ENCODE measurements around the gene HAGH. TPM values are rescaled to one million over a fixed set of nuclear protein-coding genes. Genes with fewer than 3 reads are reported as not detected.
"Not testable (repeated sequence)": the region's sequence is repeated elsewhere in the genome, so short reads cannot be mapped to it uniquely, and the experiment has no call there.

HAGH gene
- total RNA-seq, 1 donor from 2014 or later, result 63.9 TPM

- no peak for DNase-seq (ENCODE audit: low read depth)
Observed at GRCh38 chr16:1810106-1810505, 16.5 kb downstream of the HAGH start.

DNA sequence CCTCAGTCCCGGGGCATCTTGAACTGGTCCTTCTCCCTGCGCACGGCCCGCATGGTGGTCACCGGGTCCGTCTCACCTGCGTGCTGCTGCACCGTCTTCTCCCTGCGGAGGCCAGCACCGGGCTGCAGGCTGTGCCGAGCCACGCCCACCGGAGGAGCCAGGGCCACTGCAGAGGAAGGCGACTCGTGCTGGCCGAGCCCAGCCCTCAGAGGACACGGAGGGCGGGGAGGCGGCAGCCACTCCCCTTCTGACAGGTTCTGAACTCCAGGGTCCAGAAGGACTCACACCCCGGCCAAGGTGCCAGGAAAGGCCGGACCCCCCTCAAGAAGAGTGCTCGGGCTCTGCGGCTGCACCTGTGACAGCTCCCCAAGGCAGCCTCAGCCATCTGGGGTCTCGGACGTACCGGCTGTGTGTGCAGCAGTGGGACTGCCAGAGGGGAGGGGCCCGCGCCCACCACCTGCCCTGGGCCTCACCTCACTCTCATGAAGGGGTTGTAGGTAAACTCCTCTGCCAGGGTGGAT lies 17.3 kb downstream of the HAGH start:
- no peak for DNase-seq (ENCODE audit: low read depth)

- no peak for DNase-seq (ENCODE audit: low read depth)
Observed at GRCh38 chr16:1808691-1809090, 17.9 kb downstream of the HAGH start.

- no peak for DNase-seq (ENCODE audit: low read depth)
Observed at GRCh38 chr16:1807626-1808025, 19.0 kb downstream of the HAGH start.

GRCh38 chr16:1800701-1801100 lies 25.9 kb downstream of the HAGH start:
- no peak for DNase-seq (ENCODE audit: low read depth)

- not testable (repeated sequence) for DNase-seq (ENCODE audit: low read depth)
Observed at GRCh38 chr16:1799263-1799662, 27.4 kb downstream of the HAGH start.

GRCh38 chr16:1794908-1795666 lies 31.5 kb downstream of the HAGH start:
- DNase-seq (ENCODE audit: low read depth), result no peak

DNA sequence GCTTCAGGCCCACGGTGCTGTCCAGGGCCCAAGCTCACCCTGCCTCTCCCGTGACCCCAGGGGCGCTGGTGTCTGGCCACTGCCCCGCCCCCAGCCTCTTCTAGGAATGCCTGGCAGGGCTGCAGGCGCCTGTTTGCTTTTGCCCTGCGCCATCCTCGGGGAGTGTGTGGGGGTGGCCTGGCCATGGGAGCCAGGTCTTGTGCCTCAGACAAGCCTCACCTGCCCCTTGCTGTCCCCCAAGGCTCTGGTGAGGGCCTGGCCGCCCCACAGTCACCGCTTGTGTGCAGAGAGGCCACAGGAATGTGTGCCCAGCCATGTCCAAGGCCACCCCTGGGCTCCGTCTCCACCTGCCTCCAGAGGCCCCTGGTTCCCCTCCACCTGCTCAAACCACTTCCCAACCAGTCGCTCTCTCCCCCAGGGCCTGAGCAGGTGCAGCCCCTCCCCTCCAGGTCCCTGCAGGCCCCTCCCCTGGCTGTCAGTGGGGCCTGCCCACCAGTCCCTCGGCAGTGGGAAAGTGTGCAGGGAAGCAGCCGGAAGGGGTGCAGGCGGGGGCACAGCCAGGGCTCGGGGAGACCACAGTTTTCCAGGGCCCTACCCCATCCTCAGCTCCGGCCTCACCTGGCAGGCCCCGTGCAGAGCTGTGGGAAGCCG lies 32.3 kb downstream of the HAGH start:
- no peak for DNase-seq (ENCODE audit: low read depth)

GRCh38 chr16:1793578-1794220 lies 32.9 kb downstream of the HAGH start, which contains the start of gene IGFALS:
TSS of gene IGFALS (minus strand) at chr16:1793705. CDS start at chr16:1793652, 53 bp downstream.
- DNase-seq (ENCODE audit: low read depth), result no peak

DNA sequence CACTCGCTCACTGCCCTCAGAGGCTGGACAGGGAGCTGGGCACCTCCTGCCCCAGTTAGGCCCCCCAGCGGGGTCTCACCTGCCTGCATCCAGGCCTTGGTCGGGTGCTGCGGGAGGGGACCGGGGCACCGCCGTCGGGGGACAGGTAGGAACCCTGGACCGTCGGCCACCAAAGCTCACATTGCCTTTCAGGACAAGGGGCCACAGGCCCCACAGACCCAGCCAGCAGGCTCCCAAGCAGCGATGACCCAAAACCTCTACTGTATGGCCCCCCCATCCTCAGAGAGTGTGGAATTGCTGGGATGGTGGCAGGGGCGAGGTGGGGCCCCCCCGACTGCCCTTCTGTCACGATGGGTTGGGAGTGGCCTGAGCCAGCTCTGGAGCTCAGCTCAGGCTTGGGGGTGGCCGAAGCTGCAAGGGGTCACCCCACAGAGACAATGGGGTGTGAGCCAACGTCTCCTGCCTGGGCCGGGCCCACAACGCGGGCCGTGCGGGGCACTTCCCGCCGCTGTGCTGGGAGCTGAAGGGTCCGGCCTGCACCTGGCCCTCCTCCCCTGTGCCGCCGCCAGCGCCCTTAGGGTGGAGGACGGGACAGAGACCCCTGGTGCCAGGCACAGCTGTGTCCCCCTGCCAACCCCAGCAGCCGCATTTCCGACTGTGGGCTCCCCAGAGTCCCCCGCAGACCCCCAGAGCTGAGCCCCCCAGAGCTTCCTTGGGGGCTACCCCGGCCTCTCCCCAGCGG lies 33.6 kb downstream of the HAGH start:
- DNase-seq (ENCODE audit: low read depth), result no peak

GRCh38 chr16:1791943-1792812 lies 34.4 kb downstream of the HAGH start:
- DNase-seq (ENCODE audit: low read depth), result no peak

DNA sequence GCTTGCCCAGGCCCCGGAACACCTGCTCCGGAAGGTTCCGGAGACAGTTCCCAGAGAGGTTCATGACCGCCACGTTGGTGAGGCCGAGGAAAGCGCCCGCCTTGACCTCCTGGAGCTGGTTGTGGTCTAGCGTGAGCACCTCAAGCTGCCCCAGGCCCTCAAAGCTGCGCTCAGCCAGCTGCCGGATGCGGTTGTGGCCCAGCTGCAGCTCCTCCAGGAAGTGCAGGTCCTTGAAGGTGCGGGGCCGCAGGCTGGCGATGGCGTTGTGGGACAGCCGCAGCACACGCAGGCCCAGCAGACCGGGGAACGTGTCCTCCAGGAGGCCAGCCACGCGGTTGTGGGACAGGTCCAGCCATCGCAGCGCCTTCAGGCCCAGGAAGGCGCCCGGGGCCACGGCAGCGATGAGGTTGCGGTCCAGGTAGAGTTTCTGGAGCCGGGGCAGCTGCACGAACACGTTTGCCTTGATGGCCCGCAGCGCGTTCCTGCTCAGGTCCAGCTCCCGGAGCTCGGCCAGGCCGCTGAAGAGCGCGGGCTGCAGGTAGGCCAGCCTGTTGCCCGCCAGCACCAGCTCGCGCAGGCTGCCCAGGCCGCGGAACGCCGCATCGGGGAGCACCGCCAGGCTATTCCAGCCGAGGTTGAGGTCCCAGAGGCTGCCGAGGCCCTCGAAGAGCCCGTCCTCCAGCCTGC lies 35.2 kb downstream of the HAGH start:
- no peak for DNase-seq (ENCODE audit: low read depth)

DNA sequence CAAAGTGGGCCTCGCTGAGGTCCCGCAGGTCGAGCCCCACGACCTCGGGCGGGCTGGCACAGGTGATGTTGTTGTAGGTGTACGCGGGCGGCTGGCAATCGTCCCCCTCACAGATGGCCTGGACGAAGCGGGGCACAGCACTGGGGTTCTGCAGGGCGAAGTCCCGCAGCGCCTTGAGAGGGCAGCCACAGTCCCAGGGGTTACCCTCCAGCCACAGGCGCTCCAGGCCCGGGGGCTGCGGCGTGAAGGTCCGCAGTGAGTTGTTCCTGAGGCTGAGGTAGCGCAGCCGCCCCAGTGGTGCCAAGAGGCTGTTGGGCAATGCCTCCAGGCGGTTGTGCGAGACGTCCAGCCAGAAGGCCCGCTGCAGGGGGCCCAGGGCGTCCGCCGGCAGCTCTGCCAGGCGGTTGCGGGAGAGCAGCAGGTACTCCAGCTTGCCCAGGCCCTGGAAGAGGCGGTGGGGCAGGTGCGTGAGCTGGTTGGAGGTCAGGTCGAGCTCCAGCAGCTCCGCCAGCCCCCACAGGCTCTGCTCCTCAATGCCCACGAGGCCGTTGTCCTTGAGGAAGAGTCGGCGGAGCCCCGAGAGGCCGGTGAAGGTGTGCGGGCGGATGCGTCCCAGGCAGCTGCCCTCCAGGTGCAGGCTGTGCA lies 35.9 kb downstream of the HAGH start:
- no peak for DNase-seq (ENCODE audit: low read depth)

GRCh38 chr16:1790261-1790610 lies 36.4 kb downstream of the HAGH start:
- DNase-seq (ENCODE audit: low read depth), result no peak

DNA sequence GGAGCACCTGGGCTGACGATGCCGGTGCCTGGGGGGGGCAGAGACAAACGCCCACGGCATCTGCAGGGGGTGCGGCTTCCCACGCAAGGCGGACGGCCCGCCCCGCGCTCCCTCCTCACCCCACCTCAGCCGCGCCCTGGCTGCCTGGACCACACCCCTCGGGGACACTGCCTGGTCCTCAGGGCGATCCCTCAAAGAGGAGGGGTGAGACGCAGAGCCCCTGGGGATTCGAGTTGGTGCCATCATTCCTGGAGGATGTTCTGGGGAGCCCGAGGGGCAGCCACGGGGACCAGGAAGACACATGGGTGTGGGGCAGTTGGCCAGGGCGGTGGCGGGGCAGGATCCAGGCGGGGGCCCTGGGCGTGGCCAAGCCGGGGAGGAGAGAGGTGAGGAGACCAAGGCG lies 37.0 kb downstream of the HAGH start:
- no peak for DNase-seq (ENCODE audit: low read depth)

DNA sequence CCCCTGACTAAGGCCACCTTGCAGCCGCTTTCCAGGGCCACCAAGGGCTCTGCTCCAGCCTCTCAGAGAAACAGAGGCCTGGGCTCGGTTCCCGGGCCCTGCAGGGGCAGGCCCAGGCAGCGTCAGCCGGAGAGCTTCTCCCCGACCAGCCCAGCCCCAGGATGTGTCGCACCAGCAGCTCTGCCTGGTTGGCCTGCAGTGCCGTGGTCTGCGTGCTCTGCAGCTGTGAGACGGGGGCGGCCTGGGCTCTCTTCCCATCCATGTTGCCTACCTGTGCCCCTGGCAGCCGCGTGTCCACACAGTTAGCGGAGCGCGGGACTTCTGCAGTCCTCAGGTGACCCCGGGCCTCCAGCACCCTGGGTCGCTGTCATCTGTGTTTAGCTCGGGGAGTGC lies 37.9 kb downstream of the HAGH start:
- DNase-seq (ENCODE audit: low read depth), result no peak

- DNase-seq (ENCODE audit: low read depth), result no peak
Observed at GRCh38 chr16:1788095-1788707, 38.4 kb downstream of the HAGH start.

GRCh38 chr16:1787322-1788094 lies 39.1 kb downstream of the HAGH start:
- DNase-seq (ENCODE audit: low read depth), result no peak

DNA sequence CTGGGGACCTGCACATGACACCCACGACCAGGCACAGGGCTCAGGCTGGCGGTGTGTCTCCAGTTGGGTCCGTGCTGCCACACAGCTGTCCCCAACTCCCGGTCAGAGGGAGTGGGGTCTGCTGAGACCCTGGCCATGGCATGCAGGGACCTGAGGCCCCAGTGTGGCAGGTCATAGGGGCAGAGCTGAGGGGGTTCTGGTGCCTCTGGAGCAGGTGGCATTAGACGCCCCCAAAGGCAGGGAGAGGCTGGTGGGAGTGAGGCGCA lies 39.6 kb downstream of the HAGH start:
- no peak for DNase-seq (ENCODE audit: low read depth)

All from renal cortical epithelial cell (primary cell).